GM18909 (cell line): ENCODE results near the gene OTOG.

Source experiments
- ATAC-seq: cut with Tn5 transposase; IDR thresholded peaks from one replicate; pipeline ENCODE4 v1.9.1; 2021; ENCODE audit warnings: mild to moderate bottlenecking; ENCODE audit not compliant: unreplicated experiment, poor library complexity

OTOG gene

GRCh38 chr11:17535488-17535887 is 11.6 kb upstream of the OTOG start:
- ATAC-seq, result no peak

GRCh38 chr11:17537261-17537660 is 9.8 kb upstream of the OTOG start:
- no peak for ATAC-seq

GRCh38 chr11:17538054-17538453 is 9.0 kb upstream of the OTOG start:
- ATAC-seq, result no peak

- no peak for ATAC-seq
Observed at GRCh38 chr11:17538731-17539130, 8.3 kb upstream of the OTOG start.

- no peak for ATAC-seq
Observed at GRCh38 chr11:17540807-17541206, 6.3 kb upstream of the OTOG start.

- no peak for ATAC-seq
Observed at GRCh38 chr11:17541330-17541885, 5.7 kb upstream of the OTOG start.

GRCh38 chr11:17542249-17542648 is 4.8 kb upstream of the OTOG start:
- no peak for ATAC-seq

GRCh38 chr11:17543041-17543440 is 4.0 kb upstream of the OTOG start:
- ATAC-seq, result no peak

- ATAC-seq, result no peak
Observed at GRCh38 chr11:17543574-17544180, 3.4 kb upstream of the OTOG start.

GRCh38 chr11:17544181-17544622 is 2.9 kb upstream of the OTOG start, which contains the start of gene USH1C:
Gene USH1C, minus strand, starts transcription at chr11:17544416. Its CDS starts 109 bp downstream, at chr11:17544307.
- ATAC-seq, result no peak

GRCh38 chr11:17546240-17546639 is 819 bp upstream of the OTOG start:
- no peak for ATAC-seq

- ATAC-seq, result no peak
Observed at GRCh38 chr11:17547932-17548331, 873 bp downstream of the OTOG start.

- no peak for ATAC-seq
Observed at GRCh38 chr11:17548444-17548843, 1.4 kb downstream of the OTOG start.

- ATAC-seq, result no peak
Observed at GRCh38 chr11:17550450-17551346, 3.6 kb downstream of the OTOG start.

- no peak for ATAC-seq
Observed at GRCh38 chr11:17551347-17552040, 4.4 kb downstream of the OTOG start.

- ATAC-seq, result no peak
Observed at GRCh38 chr11:17552041-17552355, 4.9 kb downstream of the OTOG start.

GRCh38 chr11:17552392-17553248 is 5.6 kb downstream of the OTOG start:
- no peak for ATAC-seq

- no peak for ATAC-seq
Observed at GRCh38 chr11:17553249-17553546, 6.1 kb downstream of the OTOG start.

GRCh38 chr11:17554487-17554886 is 7.4 kb downstream of the OTOG start:
- no peak for ATAC-seq

GRCh38 chr11:17556999-17557398 is 9.9 kb downstream of the OTOG start:
- no peak for ATAC-seq
